T47D (cell line): ENCODE measurements around the gene SPI1.

Experiments
- DNase-seq, 2 experiments: peaks; one replicate each; pipeline versions ENCODE4 v3.0.0 to v3.0.0-alpha.2; 2011 to 2012; ENCODE audit warnings: low read depth in 1 of 2, low spot score in 1 of 2
- JUND ChIP-seq: IDR thresholded peaks from 2 replicates; pipeline ENCODE4 v1.6.1; 2012; ENCODE audit warnings: low read depth
- in situ Hi-C: cut with HindIII; loops from 2 replicates; pipeline ENCODE4 v1.10.0; 2016; ENCODE audit warnings: low sequenced_read_pairs, low pct_unique_long_range_greater_than_20kb

The SPI1 gene

GRCh38 chr11:47333886-47334443 lies 44.4 kb downstream of the SPI1 start:
- no peak for DNase-seq
- in situ Hi-C loops = no loop called here
- no peak for TF ChIP-seq JUND

- TF ChIP-seq JUND = no peak
- no peak for DNase-seq
- in situ Hi-C loops = no loop called here
These were observed 44.9 kb downstream of the SPI1 start for GRCh38 chr11:47333526-47333845.

GRCh38 chr11:47332791-47333525 lies 45.4 kb downstream of the SPI1 start:
- no peak for DNase-seq
- in situ Hi-C loops = no loop called here
- no peak for TF ChIP-seq JUND

GRCh38 chr11:47332303-47332711 lies 46.0 kb downstream of the SPI1 start:
- no peak for TF ChIP-seq JUND
- in situ Hi-C loops = no loop called here
- DNase-seq = no peak

- TF ChIP-seq JUND = no peak
- DNase-seq = peak in 1 of 2 experiments; percentile 26
- in situ Hi-C loops = no loop called here
These were observed 46.7 kb downstream of the SPI1 start for GRCh38 chr11:47331454-47332302.

GRCh38 chr11:47329987-47330931 lies 48.1 kb downstream of the SPI1 start:
- DNase-seq = peak in 1 of 2 experiments; percentile 43
- in situ Hi-C loops = no loop called here
- TF ChIP-seq JUND = no peak

- no peak for TF ChIP-seq JUND
- DNase-seq = no peak
- in situ Hi-C loops = no loop called here
These were observed 48.8 kb downstream of the SPI1 start for GRCh38 chr11:47329431-47329986.

GRCh38 chr11:47328449-47329390 lies 49.6 kb downstream of the SPI1 start:
- in situ Hi-C loops = no loop called here
- DNase-seq = no peak
- TF ChIP-seq JUND = no peak

- DNase-seq = no peak
These were observed 50.4 kb downstream of the SPI1 start for GRCh38 chr11:47327949-47328348.

GRCh38 chr11:47327025-47327424 lies 51.3 kb downstream of the SPI1 start:
- no peak for TF ChIP-seq JUND
- in situ Hi-C loops = no loop called here
- DNase-seq = no peak

More at GRCh38 chr11:47327949-47328348, 50.4 kb downstream of the SPI1 start:
- in situ Hi-C loops = no loop called here
- no peak for TF ChIP-seq JUND

- in situ Hi-C loops = no loop called here
- TF ChIP-seq JUND = no peak
- DNase-seq = no peak
These were observed 52.1 kb downstream of the SPI1 start for GRCh38 chr11:47326198-47326597.
